Lower leg skin (tissue), 3 donors: ENCODE results near the gene YPEL1.

Experiments
- CTCF ChIP-seq, 3 donors: fragments of 450-650 bp; IDR thresholded peaks; one replicate each; pipeline ENCODE4 v1.5.1; 2016; ENCODE audit warnings: antibody characterized with exemption in 3 of 3, mild to moderate bottlenecking in 3 of 3, moderate library complexity in 2 of 3
- POLR2A ChIP-seq, 2 donors: fragments of 450-650 bp; IDR thresholded peaks; one replicate each; pipeline ENCODE4 v1.6.1; 2016 to 2017; ENCODE audit warnings: antibody characterized with exemption in 2 of 2, mild to moderate bottlenecking in 1 of 2, moderate library complexity in 1 of 2

GRCh38 chr22:21739828-21740377 is 4.3 kb upstream of the YPEL1 start:
- TF ChIP-seq CTCF (IDR thresholded peaks at IDR 0.05): no peak
- no peak for TF ChIP-seq POLR2A (IDR thresholded peaks at IDR 0.05)
